ENCODE data around the gene PVRIG. TPM values are rescaled to one million over a fixed set of nuclear protein-coding genes. Genes with fewer than 3 reads are reported as not detected.
"Not testable (repeated sequence)": the region's sequence is repeated elsewhere in the genome, so short reads cannot be mapped to it uniquely, and the experiment has no call there.

Gene PVRIG
- total and polyA plus RNA-seq, 2 experiments from 2014 or later = 1.4 TPM; not detected in 1

DNA sequence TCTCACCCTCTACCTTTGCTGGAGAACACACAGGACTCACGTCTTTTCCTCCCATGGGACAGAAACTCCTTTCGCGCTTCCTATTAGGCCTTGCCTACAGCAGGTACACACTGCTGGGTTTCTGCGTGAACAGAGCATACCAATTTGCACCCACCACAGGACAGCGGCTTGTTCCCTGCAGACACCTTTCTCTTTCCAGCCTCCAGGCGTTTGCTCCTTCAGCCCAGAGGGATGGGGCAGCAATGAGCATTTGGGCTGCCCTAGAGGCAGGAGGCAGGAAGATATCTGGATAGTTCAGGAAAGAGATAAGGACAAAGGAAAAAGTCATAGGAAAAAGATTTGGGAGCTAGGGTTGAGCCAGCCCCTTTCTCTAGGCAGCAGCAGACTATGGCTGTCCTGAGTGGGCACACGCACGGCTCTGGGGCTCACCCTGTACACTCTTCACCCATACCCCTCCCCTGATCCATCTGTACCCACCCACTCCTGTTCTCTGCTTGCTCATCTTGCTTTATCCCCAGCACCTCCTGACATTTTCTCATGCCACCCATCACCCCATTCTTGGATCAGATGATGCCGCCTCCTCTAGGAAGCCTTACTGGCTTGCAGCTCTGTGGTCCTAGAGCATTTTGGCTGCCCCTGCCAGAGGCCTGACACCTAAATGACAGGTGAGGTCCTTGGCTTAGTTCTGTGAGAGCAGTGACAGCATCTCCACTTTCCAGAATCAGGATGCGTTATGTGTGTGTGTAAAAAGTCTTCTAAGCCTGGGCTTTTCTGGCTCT lies 47.0 kb downstream of the PVRIG start:
- no peak overlapping the region for H3K4me2 ChIP-seq
- no peaks in the 10 kb centered on the region for H3K27me3 ChIP-seq
- TF ChIP-seq, protein P1, sequence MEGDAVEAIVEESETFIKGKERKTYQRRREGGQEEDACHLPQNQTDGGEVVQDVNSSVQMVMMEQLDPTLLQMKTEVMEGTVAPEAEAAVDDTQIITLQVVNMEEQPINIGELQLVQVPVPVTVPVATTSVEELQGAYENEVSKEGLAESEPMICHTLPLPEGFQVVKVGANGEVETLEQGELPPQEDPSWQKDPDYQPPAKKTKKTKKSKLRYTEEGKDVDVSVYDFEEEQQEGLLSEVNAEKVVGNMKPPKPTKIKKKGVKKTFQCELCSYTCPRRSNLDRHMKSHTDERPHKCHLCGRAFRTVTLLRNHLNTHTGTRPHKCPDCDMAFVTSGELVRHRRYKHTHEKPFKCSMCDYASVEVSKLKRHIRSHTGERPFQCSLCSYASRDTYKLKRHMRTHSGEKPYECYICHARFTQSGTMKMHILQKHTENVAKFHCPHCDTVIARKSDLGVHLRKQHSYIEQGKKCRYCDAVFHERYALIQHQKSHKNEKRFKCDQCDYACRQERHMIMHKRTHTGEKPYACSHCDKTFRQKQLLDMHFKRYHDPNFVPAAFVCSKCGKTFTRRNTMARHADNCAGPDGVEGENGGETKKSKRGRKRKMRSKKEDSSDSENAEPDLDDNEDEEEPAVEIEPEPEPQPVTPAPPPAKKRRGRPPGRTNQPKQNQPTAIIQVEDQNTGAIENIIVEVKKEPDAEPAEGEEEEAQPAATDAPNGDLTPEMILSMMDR (IDR thresholded peaks at IDR 0.05; ENCODE audit: poor library complexity) = no peak
- TF ChIP-seq EZH2 (IDR thresholded peaks at IDR 0.05; ENCODE audit: borderline replicate concordance) (no peak), EZH2phosphoT487 (IDR thresholded peaks at IDR 0.05; ENCODE audit: low read depth, severe bottlenecking, unreplicated experiment) (no peak)
- H3K36me3 ChIP-seq (replicated peaks; ENCODE audit: insufficient read depth, low read depth) = no peaks in the 10 kb centered on the region
- H3K4me3 ChIP-seq = no peak overlapping the region
- no peak overlapping the region for H3K27ac ChIP-seq
- no peak for DNase-seq (ENCODE audit: low spot score)
- H3K9me3 ChIP-seq (ENCODE audit: low read depth) = no peaks in the 10 kb centered on the region
- H3K9me2 ChIP-seq (replicated peaks; ENCODE audit: insufficient read depth) = no peaks in the 10 kb centered on the region
- H3K4me1 ChIP-seq (ENCODE audit: insufficient read depth) = peaks cover 12% of the 10 kb centered on the region
- peaks cover 7% of the 10 kb centered on the region for H4K20me1 ChIP-seq (ENCODE audit: insufficient read depth, poor library complexity, severe bottlenecking)
- peaks cover 63% of the 10 kb centered on the region for H3K79me2 ChIP-seq
- no peak overlapping the region for H2AFZ ChIP-seq
- WGBS (ENCODE audit: low lambda C conversion rate, missing lambda C conversion rate) = 90% methylated on average over 9 of the region's 10 CpGs

- no peak for DNase-seq (ENCODE audit: low spot score)
- 92% methylated on average over 6 of the region's 6 CpGs for WGBS (ENCODE audit: low lambda C conversion rate, missing lambda C conversion rate)
- H3K27ac ChIP-seq = no peak overlapping the region
Measured at GRCh38 chr7:100267648-100268047, 47.9 kb downstream of the PVRIG start.

GRCh38 chr7:100268882-100269281 lies 49.1 kb downstream of the PVRIG start:
- not testable (repeated sequence) for H3K27me3 ChIP-seq; H3K4me3 ChIP-seq; H4K20me1 ChIP-seq (ENCODE audit: insufficient read depth, poor library complexity, severe bottlenecking); H2AFZ ChIP-seq; H3K9me2 ChIP-seq (replicated peaks; ENCODE audit: insufficient read depth); H3K9me3 ChIP-seq (ENCODE audit: low read depth); H3K36me3 ChIP-seq (replicated peaks; ENCODE audit: insufficient read depth, low read depth); DNase-seq (ENCODE audit: low spot score)
- H3K27ac ChIP-seq = peak overlapping the region; percentile 96
- 90% methylated on average over 11 of the region's 11 CpGs for WGBS (ENCODE audit: low lambda C conversion rate, missing lambda C conversion rate)
- H3K79me2 ChIP-seq = peaks cover 47% of the 10 kb centered on the region
- peak overlapping the region; percentile 84 for H3K4me2 ChIP-seq
- peaks cover 12% of the 10 kb centered on the region for H3K4me1 ChIP-seq (ENCODE audit: insufficient read depth)

More at GRCh38 chr7:100267648-100268047, 47.9 kb downstream of the PVRIG start:
- H3K79me2 ChIP-seq = peaks cover 56% of the 10 kb centered on the region
- H2AFZ ChIP-seq = no peak overlapping the region
- H3K36me3 ChIP-seq (replicated peaks; ENCODE audit: insufficient read depth, low read depth) = no peaks in the 10 kb centered on the region
- H3K4me2 ChIP-seq = no peak overlapping the region
- no peaks in the 10 kb centered on the region for H3K9me3 ChIP-seq (ENCODE audit: low read depth)
- H3K9me2 ChIP-seq (replicated peaks; ENCODE audit: insufficient read depth) = no peaks in the 10 kb centered on the region
- H3K4me3 ChIP-seq = no peak overlapping the region
- TF ChIP-seq EZH2phosphoT487 (IDR thresholded peaks at IDR 0.05; ENCODE audit: low read depth, severe bottlenecking, unreplicated experiment) (no peak), EZH2 (IDR thresholded peaks at IDR 0.05; ENCODE audit: borderline replicate concordance) (no peak)
- TF ChIP-seq, protein P1 (IDR thresholded peaks at IDR 0.05; ENCODE audit: poor library complexity) = no peak
- no peaks in the 10 kb centered on the region for H3K27me3 ChIP-seq
- peaks cover 7% of the 10 kb centered on the region for H4K20me1 ChIP-seq (ENCODE audit: insufficient read depth, poor library complexity, severe bottlenecking)
- H3K4me1 ChIP-seq (ENCODE audit: insufficient read depth) = peaks cover 12% of the 10 kb centered on the region

GRCh38 chr7:100269306-100270045 lies 49.7 kb downstream of the PVRIG start:
- peak overlapping the region; percentile 96 for H3K27ac ChIP-seq
- not testable (repeated sequence) for H3K9me3 ChIP-seq (ENCODE audit: low read depth); H2AFZ ChIP-seq; H3K27me3 ChIP-seq; H3K4me3 ChIP-seq; H3K36me3 ChIP-seq (replicated peaks; ENCODE audit: insufficient read depth, low read depth); H3K9me2 ChIP-seq (replicated peaks; ENCODE audit: insufficient read depth); H4K20me1 ChIP-seq (ENCODE audit: insufficient read depth, poor library complexity, severe bottlenecking)
- DNase-seq (ENCODE audit: low spot score) = peak; percentile 75
- peaks cover 12% of the 10 kb centered on the region for H3K4me1 ChIP-seq (ENCODE audit: insufficient read depth)
- peak overlapping the region; percentile 84 for H3K4me2 ChIP-seq
- H3K79me2 ChIP-seq = peaks cover 43% of the 10 kb centered on the region
- WGBS (ENCODE audit: low lambda C conversion rate, missing lambda C conversion rate) = 50% methylated on average over 14 of the region's 14 CpGs

GRCh38 chr7:100270046-100270918 lies 50.5 kb downstream of the PVRIG start:
- H3K4me3 ChIP-seq = peak overlapping the region; percentile 36
- 11% methylated on average over 15 of the region's 23 CpGs for whole genome bisulfite sequencing (ENCODE audit: low lambda C conversion rate, missing lambda C conversion rate)
- not testable (repeated sequence) for H3K36me3 ChIP-seq (replicated peaks; ENCODE audit: insufficient read depth, low read depth); H2AFZ ChIP-seq; H3K27me3 ChIP-seq; H4K20me1 ChIP-seq (ENCODE audit: insufficient read depth, poor library complexity, severe bottlenecking); H3K9me2 ChIP-seq (replicated peaks; ENCODE audit: insufficient read depth); H3K9me3 ChIP-seq (ENCODE audit: low read depth)
- peak overlapping the region; percentile 96 for H3K27ac ChIP-seq
- DNase-seq (ENCODE audit: low spot score) = peak; percentile 53
- peaks cover 42% of the 10 kb centered on the region for H3K79me2 ChIP-seq
- H3K4me1 ChIP-seq (ENCODE audit: insufficient read depth) = peaks cover 12% of the 10 kb centered on the region
- H3K4me2 ChIP-seq = peak overlapping the region; percentile 84
